ENCODE data around the gene CBY2.

CBY2 gene

GRCh38 chr13:45713106-45713690 lies 11.1 kb downstream of the CBY2 start:
- DNase-seq: no peak
- CTCF ChIA-PET: no interaction called here
- Mint-ChIP-seq H3K36me3 (no peaks in the 10 kb centered on the region), H3K27me3 (no peaks in the 10 kb centered on the region), H3K9me3 (no peaks in the 10 kb centered on the region), H3K4me1 (no peaks in the 10 kb centered on the region), H3K27ac (no peak overlapping the region), H3K4me3 (no peak overlapping the region)

GRCh38 chr13:45713721-45714120 lies 11.6 kb downstream of the CBY2 start:
- Mint-ChIP-seq H3K27me3 (no peaks in the 10 kb centered on the region), H3K4me1 (no peaks in the 10 kb centered on the region), H3K9me3 (no peaks in the 10 kb centered on the region), H3K4me3 (no peak overlapping the region), H3K36me3 (no peaks in the 10 kb centered on the region), H3K27ac (no peak overlapping the region)
- CTCF ChIA-PET: no interaction called here
- DNase-seq: no peak

GRCh38 chr13:45714170-45714569 lies 12.1 kb downstream of the CBY2 start:
- Mint-ChIP-seq H3K27ac (no peak overlapping the region), H3K27me3 (no peaks in the 10 kb centered on the region), H3K9me3 (no peaks in the 10 kb centered on the region), H3K4me1 (no peaks in the 10 kb centered on the region), H3K4me3 (no peak overlapping the region), H3K36me3 (no peaks in the 10 kb centered on the region)
- DNase-seq: no peak
- CTCF ChIA-PET: no interaction called here

- Mint-ChIP-seq H3K36me3 (no peaks in the 10 kb centered on the region), H3K4me3 (no peak overlapping the region), H3K9me3 (no peaks in the 10 kb centered on the region), H3K27ac (no peak overlapping the region), H3K4me1 (no peaks in the 10 kb centered on the region), H3K27me3 (no peaks in the 10 kb centered on the region)
- no peak for DNase-seq
- CTCF ChIA-PET: no interaction called here
These were observed 13.2 kb downstream of the CBY2 start for GRCh38 chr13:45715351-45715750.

GRCh38 chr13:45717349-45717748 lies 15.2 kb downstream of the CBY2 start:
- Mint-ChIP-seq H3K27me3 (no peaks in the 10 kb centered on the region), H3K36me3 (no peaks in the 10 kb centered on the region), H3K27ac (no peak overlapping the region), H3K9me3 (no peaks in the 10 kb centered on the region), H3K4me3 (no peak overlapping the region), H3K4me1 (no peaks in the 10 kb centered on the region)
- CTCF ChIA-PET: interaction anchor here (1.0 to 2.5 kb wide), 3 partner anchors 89 to 604 kb away, joined by 3 to 10 read pairs (median 4); no protein-coding TSS in a partner anchor
- no peak for DNase-seq

GRCh38 chr13:45718063-45718462 lies 15.9 kb downstream of the CBY2 start:
- no peak for DNase-seq
- Mint-ChIP-seq H3K4me1 (no peaks in the 10 kb centered on the region), H3K27ac (no peak overlapping the region), H3K27me3 (no peaks in the 10 kb centered on the region), H3K9me3 (no peaks in the 10 kb centered on the region), H3K4me3 (no peak overlapping the region), H3K36me3 (no peaks in the 10 kb centered on the region)
- CTCF ChIA-PET: interaction anchor here (1.0 to 2.5 kb wide), 3 partner anchors 89 to 603 kb away, joined by 3 to 10 read pairs (median 4); no protein-coding TSS in a partner anchor

- Mint-ChIP-seq H3K27ac (no peak overlapping the region), H3K36me3 (no peaks in the 10 kb centered on the region)
These were observed 16.9 kb downstream of the CBY2 start for GRCh38 chr13:45718992-45719391.

GRCh38 chr13:45721203-45721731 lies 19.1 kb downstream of the CBY2 start:
- DNase-seq: no peak
- Mint-ChIP-seq H3K4me3 (no peak overlapping the region), H3K36me3 (no peaks in the 10 kb centered on the region), H3K9me3 (no peaks in the 10 kb centered on the region), H3K4me1 (no peaks in the 10 kb centered on the region), H3K27ac (no peak overlapping the region), H3K27me3 (no peaks in the 10 kb centered on the region)
- CTCF ChIA-PET: no interaction called here

More at GRCh38 chr13:45718992-45719391, 16.9 kb downstream of the CBY2 start:
- H3K4me1 Mint-ChIP-seq: no peaks in the 10 kb centered on the region
- no peak overlapping the region for H3K4me3 Mint-ChIP-seq
- CTCF ChIA-PET: interaction anchor here (2.5 kb wide), 1 partner anchor 95 kb away, joined by 10 read pairs; no protein-coding TSS in a partner anchor
- no peaks in the 10 kb centered on the region for H3K9me3 Mint-ChIP-seq
- no peaks in the 10 kb centered on the region for H3K27me3 Mint-ChIP-seq
- DNase-seq: no peak

- Mint-ChIP-seq H3K4me1 (no peaks in the 10 kb centered on the region), H3K27me3 (peaks cover 4% of the 10 kb centered on the region), H3K4me3 (no peak overlapping the region), H3K27ac (no peak overlapping the region), H3K36me3 (no peaks in the 10 kb centered on the region), H3K9me3 (no peaks in the 10 kb centered on the region)
- CTCF ChIA-PET: no interaction called here
- no peak for DNase-seq
These were observed 21.7 kb downstream of the CBY2 start for GRCh38 chr13:45723798-45724197.

- CTCF ChIA-PET: interaction anchor here (0.7 to 1.1 kb wide), 2 partner anchors 551 to 603 kb away, joined by 3 read pairs; no protein-coding TSS in a partner anchor
- Mint-ChIP-seq H3K36me3 (no peaks in the 10 kb centered on the region), H3K4me1 (no peaks in the 10 kb centered on the region), H3K4me3 (no peak overlapping the region), H3K9me3 (no peaks in the 10 kb centered on the region), H3K27ac (no peak overlapping the region), H3K27me3 (peaks cover 9% of the 10 kb centered on the region)
- DNase-seq: no peak
These were observed 26.6 kb downstream of the CBY2 start for GRCh38 chr13:45728759-45729158.

- CTCF ChIA-PET: interaction anchor here (1.0 kb wide), 1 partner anchor 108 kb away, joined by 4 read pairs; no protein-coding TSS in a partner anchor
- no peak overlapping the region for H3K27ac Mint-ChIP-seq
- no peaks in the 10 kb centered on the region for H3K4me1 Mint-ChIP-seq
- H3K36me3 Mint-ChIP-seq: no peaks in the 10 kb centered on the region
- no peak overlapping the region for H3K4me3 Mint-ChIP-seq
- peaks cover 1% of the 10 kb centered on the region for H3K9me3 Mint-ChIP-seq
- H3K27me3 Mint-ChIP-seq: peaks cover 9% of the 10 kb centered on the region
- no peak for DNase-seq
These were observed 29.3 kb downstream of the CBY2 start for GRCh38 chr13:45731455-45731854.

- H3K9me3 Mint-ChIP-seq: peaks cover 1% of the 10 kb centered on the region
- H3K27ac Mint-ChIP-seq: no peak overlapping the region
- H3K4me3 Mint-ChIP-seq: no peak overlapping the region
- H3K4me1 Mint-ChIP-seq: no peaks in the 10 kb centered on the region
- H3K27me3 Mint-ChIP-seq: peaks cover 7% of the 10 kb centered on the region
- CTCF ChIA-PET: interaction anchor here (0.6 kb wide), 1 partner anchor 50 kb away, joined by 3 read pairs; no protein-coding TSS in a partner anchor
- no peaks in the 10 kb centered on the region for H3K36me3 Mint-ChIP-seq
- no peak for DNase-seq
These were observed 30.8 kb downstream of the CBY2 start for GRCh38 chr13:45732916-45733315.

GRCh38 chr13:45733361-45733760 lies 31.2 kb downstream of the CBY2 start:
- no peak for DNase-seq
- Mint-ChIP-seq H3K9me3 (peaks cover 1% of the 10 kb centered on the region), H3K27ac (no peak overlapping the region), H3K36me3 (no peaks in the 10 kb centered on the region), H3K27me3 (peaks cover 5% of the 10 kb centered on the region), H3K4me3 (no peak overlapping the region), H3K4me1 (no peaks in the 10 kb centered on the region)
- CTCF ChIA-PET: interaction anchor here (0.6 kb wide), 1 partner anchor 50 kb away, joined by 3 read pairs; no protein-coding TSS in a partner anchor

GRCh38 chr13:45737571-45738017 lies 35.5 kb downstream of the CBY2 start:
- Mint-ChIP-seq H3K4me1 (no peaks in the 10 kb centered on the region), H3K36me3 (no peaks in the 10 kb centered on the region), H3K27me3 (no peaks in the 10 kb centered on the region), H3K4me3 (no peak overlapping the region), H3K9me3 (peaks cover 1% of the 10 kb centered on the region), H3K27ac (no peak overlapping the region)
- peak; percentile 34 for DNase-seq
- CTCF ChIA-PET: no interaction called here

- DNase-seq: no peak
- no peaks in the 10 kb centered on the region for H3K27me3 Mint-ChIP-seq
- CTCF ChIA-PET: no interaction called here
- no peak overlapping the region for H3K4me3 Mint-ChIP-seq
- no peaks in the 10 kb centered on the region for H3K4me1 Mint-ChIP-seq
- no peaks in the 10 kb centered on the region for H3K9me3 Mint-ChIP-seq
- H3K27ac Mint-ChIP-seq: no peak overlapping the region
- no peaks in the 10 kb centered on the region for H3K36me3 Mint-ChIP-seq
These were observed 40.9 kb downstream of the CBY2 start for GRCh38 chr13:45742985-45743384.
